Parietal lobe (tissue), 1 donor: ENCODE measurements around the gene KLK12. TPM values are rescaled to one million over a fixed set of nuclear protein-coding genes. Genes with fewer than 3 reads are reported as not detected.

Experiments used
- total RNA-seq: library from RNA; depleted of rRNA; stranded (reverse); fragments of >200 nt; gene quantifications from one replicate; pipeline ENCODE4 v1.2.3, GENCODE V29; 2014

The KLK12 gene
- total RNA-seq, result not detected

GRCh38 chr19:51034704-51035103 lies at the start of gene KLK12:
TSS of gene KLK12 (minus strand) at chr19:51035002. CDS start at chr19:51034621, 381 bp downstream.

GRCh38 chr19:51082611-51083010 lies 47.8 kb upstream of the KLK12 start, which contains the start of gene KLK14:
TSS of gene KLK14 (minus strand) at chr19:51082887. CDS start at chr19:51082614, 273 bp downstream.

GRCh38 chr19:51064534-51065220 lies 29.9 kb upstream of the KLK12 start, which contains the start of gene KLK13:
TSS of gene KLK13 (minus strand) at chr19:51065092. CDS start at chr19:51065067, 25 bp downstream.

GRCh38 chr19:51026554-51026831 lies 8.3 kb downstream of the KLK12 start, which contains the start of gene KLK11:
TSS of gene KLK11 (minus strand) at chr19:51026616. CDS start at chr19:51025631, 985 bp downstream.

GRCh38 chr19:51019544-51019925 lies 15.3 kb downstream of the KLK12 start, which contains the start of gene KLK10:
TSS of gene KLK10 (minus strand) at chr19:51019709. CDS start at chr19:51019130, 579 bp downstream.

GRCh38 chr19:51001515-51001914 lies 33.3 kb downstream of the KLK12 start, which contains the start of gene KLK8:
TSS of gene KLK8 (minus strand) at chr19:51001604. CDS start at chr19:51001167, 437 bp downstream.

GRCh38 chr19:50983625-50984292 lies 51.0 kb downstream of the KLK12 start, which contains the start of gene KLK7:
TSS of gene KLK7 (minus strand) at chr19:50983917. CDS start at chr19:50982399, 1,518 bp downstream.

Other genes starting within 250 kb of the KLK12 start
- not detected for gene ACP4, start 244.6 kb downstream of the KLK12 start, total RNA-seq
- gene KLK1, start 211.2 kb downstream of the KLK12 start, total RNA-seq, result not detected
- not detected for gene KLK15, start 201.4 kb downstream of the KLK12 start, total RNA-seq
- not detected for gene KLK3, start 180.1 kb downstream of the KLK12 start, total RNA-seq
- not detected for gene KLK2, start 161.6 kb downstream of the KLK12 start, total RNA-seq
- not detected for gene KLK4, start 123.6 kb downstream of the KLK12 start, total RNA-seq
- gene KLK5, start 82.0 kb downstream of the KLK12 start, total RNA-seq, result not detected
- gene KLK6, start 65.4 kb downstream of the KLK12 start, total RNA-seq, result not detected
- gene KLK7, start 51.1 kb downstream of the KLK12 start, total RNA-seq, result not detected
- not detected for gene KLK8, start 33.4 kb downstream of the KLK12 start, total RNA-seq
- not detected for gene KLK10, start 15.3 kb downstream of the KLK12 start, total RNA-seq
- gene KLK11, start 8.4 kb downstream of the KLK12 start, total RNA-seq, result not detected
- gene KLK13, start 30.1 kb upstream of the KLK12 start, total RNA-seq, result not detected
- 0.63 TPM for gene KLK14, start 47.9 kb upstream of the KLK12 start, total RNA-seq
- gene CTU1, start 73.4 kb upstream of the KLK12 start, total RNA-seq, result 6.6 TPM
- gene SIGLEC9, start 89.9 kb upstream of the KLK12 start, total RNA-seq, result 0.31 TPM
- not detected for gene SIGLEC7, start 107.3 kb upstream of the KLK12 start, total RNA-seq
- gene CD33, start 190.1 kb upstream of the KLK12 start, total RNA-seq, result 0.63 TPM
- not detected for gene SIGLECL1, start 216.1 kb upstream of the KLK12 start, total RNA-seq